ENCODE measurements around the gene SCG3.

Gene SCG3

DNA sequence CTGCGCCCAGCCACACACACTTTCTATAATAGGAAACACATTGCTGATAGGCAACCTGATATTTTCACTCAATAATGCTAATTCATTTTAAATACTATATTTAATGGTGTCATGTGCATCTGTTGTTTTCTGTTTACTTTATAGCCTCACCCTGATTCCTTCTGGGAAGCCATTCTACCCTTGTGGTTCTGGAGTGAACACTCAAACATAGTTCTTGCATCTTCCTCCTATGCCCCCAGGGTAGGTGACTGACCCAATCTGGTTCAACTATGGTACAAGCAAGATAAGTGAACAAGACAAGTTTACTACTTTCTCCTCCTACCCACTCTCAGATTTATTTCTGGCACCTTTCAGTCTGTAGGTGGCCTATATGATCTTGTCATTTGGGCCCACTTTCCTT lies 4.3 kb upstream of the SCG3 start:
- H3K9me2 ChIP-seq (replicated peaks; ENCODE audit: insufficient read depth, low read length) = no peaks in the 10 kb centered on the region
- no peak overlapping the region for H3K27ac ChIP-seq (ENCODE audit: low read depth, low read length)
- no peak overlapping the region for H3K4me2 ChIP-seq (ENCODE audit: low read depth, low read length, poor library complexity, severe bottlenecking)
- H3K4me3 ChIP-seq (ENCODE audit: insufficient read depth, low read length, poor library complexity, severe bottlenecking) = no peak overlapping the region
- no peak overlapping the region for H3K9ac ChIP-seq (ENCODE audit: low read length)
- no peaks in the 10 kb centered on the region for H3K9me3 ChIP-seq (ENCODE audit: insufficient read depth, low read length)
- TF ChIP-seq, protein P1, sequence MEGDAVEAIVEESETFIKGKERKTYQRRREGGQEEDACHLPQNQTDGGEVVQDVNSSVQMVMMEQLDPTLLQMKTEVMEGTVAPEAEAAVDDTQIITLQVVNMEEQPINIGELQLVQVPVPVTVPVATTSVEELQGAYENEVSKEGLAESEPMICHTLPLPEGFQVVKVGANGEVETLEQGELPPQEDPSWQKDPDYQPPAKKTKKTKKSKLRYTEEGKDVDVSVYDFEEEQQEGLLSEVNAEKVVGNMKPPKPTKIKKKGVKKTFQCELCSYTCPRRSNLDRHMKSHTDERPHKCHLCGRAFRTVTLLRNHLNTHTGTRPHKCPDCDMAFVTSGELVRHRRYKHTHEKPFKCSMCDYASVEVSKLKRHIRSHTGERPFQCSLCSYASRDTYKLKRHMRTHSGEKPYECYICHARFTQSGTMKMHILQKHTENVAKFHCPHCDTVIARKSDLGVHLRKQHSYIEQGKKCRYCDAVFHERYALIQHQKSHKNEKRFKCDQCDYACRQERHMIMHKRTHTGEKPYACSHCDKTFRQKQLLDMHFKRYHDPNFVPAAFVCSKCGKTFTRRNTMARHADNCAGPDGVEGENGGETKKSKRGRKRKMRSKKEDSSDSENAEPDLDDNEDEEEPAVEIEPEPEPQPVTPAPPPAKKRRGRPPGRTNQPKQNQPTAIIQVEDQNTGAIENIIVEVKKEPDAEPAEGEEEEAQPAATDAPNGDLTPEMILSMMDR (IDR thresholded peaks at IDR 0.05; ENCODE audit: insufficient read depth, low read length, poor library complexity, severe bottlenecking) = no peak
- no peaks in the 10 kb centered on the region for H4K20me1 ChIP-seq (ENCODE audit: low read depth, low read length)
- 0 out of 2 replicates have a peak, but pooled peaks cover 3% of the 10 kb centered on the region for H3K27me3 ChIP-seq (ENCODE audit: low read length)
- no peak overlapping the region for H2AFZ ChIP-seq (ENCODE audit: low read depth, low read length, severe bottlenecking)
- no peaks in the 10 kb centered on the region for H3K79me2 ChIP-seq (ENCODE audit: insufficient read depth, low read length)
- H3K36me3 ChIP-seq (ENCODE audit: low read length) = no peaks in the 10 kb centered on the region
- no peaks in the 10 kb centered on the region for H3F3A ChIP-seq (ENCODE audit: insufficient read depth)

DNA sequence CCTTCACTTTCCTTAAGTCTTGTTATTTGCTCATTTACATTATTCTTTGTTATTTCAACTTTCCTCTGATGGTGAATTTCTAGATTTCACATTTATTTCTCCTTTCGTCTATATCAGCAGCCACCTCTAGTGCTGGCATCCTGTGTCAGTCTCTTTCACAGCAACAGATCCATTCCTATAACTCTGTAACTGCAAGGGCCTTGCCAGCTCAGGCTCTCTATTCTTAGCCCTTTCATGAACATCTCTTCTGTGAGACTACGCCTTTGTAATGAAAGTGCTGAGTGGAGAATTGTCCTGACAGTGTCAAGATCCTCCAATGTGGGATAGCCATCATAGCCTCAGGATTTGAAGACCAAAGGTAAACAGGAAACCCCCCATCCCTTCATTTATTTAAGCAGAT lies 3.9 kb upstream of the SCG3 start:
- H3K36me3 ChIP-seq (ENCODE audit: low read length) = no peaks in the 10 kb centered on the region
- no peak overlapping the region for H2AFZ ChIP-seq (ENCODE audit: low read depth, low read length, severe bottlenecking)
- H3K9ac ChIP-seq (ENCODE audit: low read length) = no peak overlapping the region
- no peaks in the 10 kb centered on the region for H3K9me2 ChIP-seq (replicated peaks; ENCODE audit: insufficient read depth, low read length)
- 0 out of 2 replicates have a peak, but pooled peaks cover 3% of the 10 kb centered on the region for H3K27me3 ChIP-seq (ENCODE audit: low read length)
- no peak for TF ChIP-seq EZH2phosphoT487 (conservative IDR thresholded peaks at IDR 0.05; ENCODE audit: low read length)
- TF ChIP-seq, protein P1 (IDR thresholded peaks at IDR 0.05; ENCODE audit: insufficient read depth, low read length, poor library complexity, severe bottlenecking) = no peak
- H3K9me3 ChIP-seq (ENCODE audit: insufficient read depth, low read length) = no peaks in the 10 kb centered on the region
- H3F3A ChIP-seq (ENCODE audit: insufficient read depth) = no peaks in the 10 kb centered on the region
- no peaks in the 10 kb centered on the region for H3K79me2 ChIP-seq (ENCODE audit: insufficient read depth, low read length)
- no peak overlapping the region for H3K4me3 ChIP-seq (ENCODE audit: insufficient read depth, low read length, poor library complexity, severe bottlenecking)
- H4K20me1 ChIP-seq (ENCODE audit: low read depth, low read length) = no peaks in the 10 kb centered on the region
- H3K4me2 ChIP-seq (ENCODE audit: low read depth, low read length, poor library complexity, severe bottlenecking) = no peak overlapping the region
- H3K27ac ChIP-seq (ENCODE audit: low read depth, low read length) = no peak overlapping the region

- H3F3A ChIP-seq (ENCODE audit: insufficient read depth) = no peaks in the 10 kb centered on the region
- no peaks in the 10 kb centered on the region for H3K9me3 ChIP-seq (ENCODE audit: insufficient read depth, low read length)
- H3K79me2 ChIP-seq (ENCODE audit: insufficient read depth, low read length) = no peaks in the 10 kb centered on the region
- 0 out of 2 replicates have a peak, but pooled peaks cover 3% of the 10 kb centered on the region for H3K27me3 ChIP-seq (ENCODE audit: low read length)
- H3K36me3 ChIP-seq (ENCODE audit: low read length) = no peaks in the 10 kb centered on the region
- no peaks in the 10 kb centered on the region for H4K20me1 ChIP-seq (ENCODE audit: low read depth, low read length)
- no peak overlapping the region for H3K4me2 ChIP-seq (ENCODE audit: low read depth, low read length, poor library complexity, severe bottlenecking)
- H3K9me2 ChIP-seq (replicated peaks; ENCODE audit: insufficient read depth, low read length) = no peaks in the 10 kb centered on the region
- H3K27ac ChIP-seq (ENCODE audit: low read depth, low read length) = no peak overlapping the region
- no peak overlapping the region for H3K4me3 ChIP-seq (ENCODE audit: insufficient read depth, low read length, poor library complexity, severe bottlenecking)
- H3K9ac ChIP-seq (ENCODE audit: low read length) = no peak overlapping the region
- no peak for TF ChIP-seq EZH2phosphoT487 (conservative IDR thresholded peaks at IDR 0.05; ENCODE audit: low read length)
- TF ChIP-seq, protein P1 (IDR thresholded peaks at IDR 0.05; ENCODE audit: insufficient read depth, low read length, poor library complexity, severe bottlenecking) = no peak
- H2AFZ ChIP-seq (ENCODE audit: low read depth, low read length, severe bottlenecking) = no peak overlapping the region
These were observed 3.2 kb upstream of the SCG3 start for GRCh38 chr15:51678096-51678495.

Measured in SU-DHL-6 (cell line).